Stimulated activated CD4-positive, alpha-beta T cell treated with anti-CD3 and anti-CD28 coated beads, Interleukin-4, amount 100 ng/mL, for 4 hours (primary cell): ENCODE data around the gene SLC25A42.

Experiments
- DNase-seq, 2 experiments: peaks; one replicate each; pipeline ENCODE4 v3.0.0-alpha.2; 2020

The SLC25A42 gene

DNA sequence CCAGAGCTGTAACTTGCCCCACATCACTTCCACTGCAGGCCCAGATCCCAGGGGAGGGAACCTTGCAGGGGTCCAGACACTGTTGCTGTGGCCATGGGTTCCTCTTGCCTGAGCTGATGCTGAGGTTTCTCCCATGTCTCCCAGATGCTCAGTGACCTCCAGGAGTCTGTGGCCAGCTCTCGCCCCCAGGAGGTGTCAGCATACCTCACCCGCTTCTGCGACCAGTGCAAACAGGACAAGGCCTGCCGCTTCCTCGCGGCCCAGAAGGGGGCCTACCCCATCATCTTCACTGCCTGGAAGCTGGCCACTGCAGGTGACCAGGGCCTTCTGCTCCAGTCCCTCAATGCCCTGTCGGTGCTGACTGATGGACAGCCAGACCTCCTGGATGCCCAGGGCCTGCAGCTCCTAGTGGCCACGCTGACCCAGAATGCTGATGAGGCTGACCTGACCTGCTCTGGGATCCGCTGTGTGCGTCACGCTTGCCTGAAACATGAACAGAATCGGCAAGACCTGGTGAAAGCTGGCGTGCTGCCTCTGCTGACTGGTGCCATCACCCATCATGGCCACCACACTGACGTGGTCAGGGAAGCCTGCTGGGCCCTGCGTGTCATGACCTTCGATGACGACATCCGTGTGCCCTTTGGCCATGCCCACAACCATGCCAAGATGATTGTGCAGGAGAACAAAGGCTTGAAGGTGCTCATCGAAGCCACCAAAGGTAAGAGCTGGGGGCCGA, 12.1 kb upstream of the SLC25A42 start:
- DNase-seq = no peak

DNA sequence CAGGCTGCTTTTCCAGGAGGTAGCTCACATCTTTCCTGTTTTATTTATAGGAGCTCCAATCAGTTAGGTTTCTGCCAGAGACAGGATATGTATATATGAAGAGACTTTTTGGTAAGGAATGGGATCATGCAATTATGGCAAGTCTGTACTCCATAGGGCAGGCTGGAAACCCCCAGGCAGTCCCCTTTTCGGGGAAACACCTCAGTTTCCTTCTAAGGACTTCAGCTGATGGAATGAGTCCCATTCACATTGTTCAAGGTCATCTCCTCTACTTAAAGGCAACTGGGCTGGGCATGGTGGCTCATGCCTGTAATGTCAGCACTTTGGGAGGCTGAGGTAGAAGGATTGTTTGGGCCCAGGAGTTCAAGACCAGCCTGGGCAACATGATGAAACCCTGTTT, 10.9 kb upstream of the SLC25A42 start:
- DNase-seq = no peak

DNA sequence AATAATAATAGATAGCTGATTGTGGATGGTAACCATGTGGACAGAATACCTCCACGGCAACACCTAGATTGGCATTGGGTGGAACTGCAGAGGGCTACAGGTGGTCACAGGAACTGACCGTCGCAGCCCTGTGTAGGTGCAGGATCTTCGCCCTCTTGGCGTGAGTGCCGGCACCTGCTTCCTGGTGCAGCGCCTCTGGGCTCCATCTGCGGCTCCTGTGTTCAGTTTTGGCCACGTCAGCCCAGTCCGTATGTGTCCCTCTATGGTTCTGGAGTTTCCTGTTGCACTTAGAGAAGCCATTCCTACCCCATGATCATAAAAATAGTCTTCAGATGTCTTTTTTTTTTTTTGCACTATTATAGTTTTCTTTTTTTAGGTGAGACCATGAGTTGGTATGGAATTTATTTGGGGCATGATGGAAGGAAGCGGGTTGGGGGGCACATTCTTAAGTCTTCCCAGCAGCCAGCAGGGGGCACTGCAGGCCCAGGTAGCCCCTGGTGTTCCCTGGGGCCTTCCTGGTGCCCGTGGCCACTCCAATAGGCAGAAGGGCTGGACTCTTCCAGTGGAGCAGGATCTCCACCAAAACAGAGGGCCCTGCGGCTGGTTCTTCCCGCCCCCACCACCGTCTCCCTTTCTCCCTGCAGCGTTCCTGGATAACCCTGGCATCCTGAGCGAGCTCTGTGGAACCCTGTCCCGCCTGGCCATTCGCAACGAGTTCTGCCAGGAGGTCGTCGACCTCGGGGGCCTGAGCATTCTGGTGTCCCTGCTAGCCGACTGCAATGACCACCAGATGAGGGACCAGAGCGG, 10.1 kb upstream of the SLC25A42 start:
- peak; percentile 34 to 52 for DNase-seq

DNA sequence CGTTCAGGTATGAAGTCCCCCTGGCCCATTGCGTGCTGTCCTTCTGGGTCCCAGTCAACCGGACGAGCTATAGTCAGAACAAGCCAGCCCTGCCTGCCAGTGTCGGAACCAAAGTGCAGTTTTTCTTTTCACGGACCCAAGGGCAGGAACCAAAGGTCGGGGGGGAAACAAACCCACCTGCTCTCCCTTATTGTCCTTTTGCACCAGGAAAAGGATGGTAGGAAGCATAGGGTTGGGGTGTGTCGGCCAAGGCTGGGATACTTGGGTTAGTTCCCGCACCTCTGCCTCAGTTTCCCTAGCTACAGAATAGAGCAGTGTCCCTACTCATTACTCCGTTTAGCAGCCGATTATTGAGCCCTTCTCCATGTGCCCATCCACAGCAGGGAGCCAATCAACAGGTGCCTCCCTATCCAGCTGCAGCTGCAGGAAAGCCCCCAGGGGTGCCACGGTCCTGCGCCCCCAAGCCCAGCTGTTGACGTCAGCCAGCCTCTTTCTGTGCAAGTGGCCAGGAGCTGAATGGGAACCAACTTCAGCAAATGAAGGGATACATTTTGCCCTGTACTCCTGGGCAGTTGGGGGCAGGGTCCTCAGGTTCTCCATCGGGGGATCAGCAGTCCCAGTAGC, 9.4 kb upstream of the SLC25A42 start:
- no peak for DNase-seq

DNA sequence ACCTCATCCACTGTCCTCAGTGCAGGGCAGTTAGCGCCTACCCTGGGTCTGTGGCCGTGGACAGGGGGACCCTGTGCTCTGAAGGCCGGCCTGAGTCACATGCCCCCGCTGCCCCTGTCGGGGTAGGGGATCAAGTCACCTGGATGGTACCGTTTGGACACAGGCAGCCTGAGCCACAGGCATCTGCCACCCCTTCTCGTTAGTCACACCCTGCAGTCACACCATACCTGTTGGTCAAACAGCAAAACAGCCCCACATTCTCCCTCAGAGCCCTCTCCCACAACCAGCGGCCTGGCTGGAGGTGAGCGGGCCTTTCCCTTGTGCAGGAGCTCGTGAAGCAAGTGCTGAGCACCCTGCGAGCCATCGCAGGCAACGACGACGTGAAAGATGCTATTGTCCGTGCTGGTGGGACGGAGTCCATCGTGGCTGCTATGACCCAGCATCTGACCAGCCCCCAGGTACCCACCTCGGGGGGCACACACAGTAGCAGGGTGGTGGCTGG, 8.8 kb upstream of the SLC25A42 start:
- no peak for DNase-seq

DNA sequence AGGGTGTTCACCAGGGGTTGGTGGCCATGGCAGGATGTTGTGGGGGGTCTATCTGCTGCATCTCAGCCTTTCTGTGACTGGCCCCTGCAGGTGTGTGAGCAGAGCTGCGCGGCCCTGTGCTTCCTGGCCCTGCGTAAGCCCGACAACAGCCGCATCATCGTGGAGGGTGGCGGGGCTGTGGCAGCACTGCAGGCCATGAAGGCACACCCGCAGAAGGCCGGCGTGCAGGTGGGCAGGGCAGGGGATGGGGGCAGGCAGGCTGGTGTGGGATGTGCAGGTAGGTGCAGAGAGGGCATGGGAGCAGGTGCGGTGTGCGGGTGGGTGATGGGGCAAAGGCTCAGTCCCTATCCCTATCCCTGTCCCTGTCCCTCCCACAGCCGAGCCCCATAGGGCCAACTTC, 8.1 kb upstream of the SLC25A42 start:
- DNase-seq = no peak

DNA sequence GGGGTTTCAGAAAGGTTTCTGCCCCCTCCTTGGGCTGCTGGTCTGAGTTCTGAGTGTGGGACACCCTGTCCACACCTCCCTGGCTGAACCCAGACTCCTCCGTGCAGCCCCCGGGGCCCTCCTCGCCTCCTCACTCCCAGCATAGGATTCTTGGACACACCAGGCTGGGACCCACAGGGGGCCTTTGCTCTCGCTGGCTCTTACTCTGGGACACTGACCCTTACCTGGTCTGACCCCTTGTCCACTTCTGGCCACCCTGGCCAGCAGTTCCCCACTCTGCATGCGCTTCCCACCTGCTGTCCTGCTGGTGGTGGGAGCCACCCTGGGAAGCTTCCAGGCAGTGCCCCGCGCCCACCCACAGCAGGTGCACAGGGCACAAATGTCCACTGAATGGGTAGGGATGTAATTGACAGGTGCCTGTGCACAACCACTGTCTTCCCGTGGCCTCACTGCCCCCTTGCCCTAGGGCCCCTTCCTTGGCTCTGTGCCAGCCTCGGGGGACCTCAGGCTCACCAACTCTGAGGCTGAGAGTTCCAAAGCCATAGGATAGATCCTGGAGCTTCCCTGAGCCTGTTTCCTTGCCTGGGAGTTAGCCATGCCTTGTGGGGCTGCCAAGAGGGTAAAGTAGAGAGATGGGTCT, 7.0 kb upstream of the SLC25A42 start:
- no peak for DNase-seq

DNA sequence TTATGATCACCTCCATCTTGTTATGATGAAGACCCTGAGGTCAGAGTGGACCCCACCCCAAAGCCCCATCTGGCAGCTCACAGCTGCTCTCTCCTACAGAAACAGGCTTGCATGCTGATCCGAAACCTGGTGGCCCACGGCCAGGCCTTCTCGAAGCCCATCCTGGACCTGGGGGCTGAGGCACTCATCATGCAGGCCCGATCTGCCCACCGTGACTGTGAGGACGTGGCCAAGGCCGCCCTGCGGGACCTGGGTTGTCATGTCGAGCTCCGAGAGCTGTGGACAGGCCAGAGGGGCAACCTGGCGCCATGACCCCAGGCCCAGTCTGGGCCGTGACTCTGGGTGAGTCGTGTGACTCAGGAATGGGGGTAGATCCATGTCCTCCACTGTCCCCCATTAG, 6.5 kb upstream of the SLC25A42 start:
- DNase-seq = no peak

DNA sequence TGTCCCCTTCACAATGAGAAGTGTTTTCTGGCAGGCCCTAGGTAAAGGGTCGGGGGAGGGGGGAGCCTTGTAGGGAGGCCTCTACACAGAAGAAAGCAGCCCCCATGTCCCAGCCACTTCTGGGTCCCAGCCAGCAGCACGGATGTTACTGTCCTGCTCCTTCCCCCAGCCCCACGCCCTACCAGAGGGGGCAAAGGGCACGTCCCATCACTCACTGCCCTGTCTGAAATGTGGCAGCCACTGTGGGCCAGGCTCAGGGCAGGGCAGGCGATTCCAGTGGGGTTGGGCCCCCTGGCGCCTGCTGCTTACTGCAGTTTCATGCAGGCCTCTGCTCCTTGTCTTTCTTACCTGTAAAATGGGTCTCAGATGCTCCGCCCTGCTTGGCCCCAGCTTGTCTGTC, 6.1 kb upstream of the SLC25A42 start:
- no peak for DNase-seq

DNA sequence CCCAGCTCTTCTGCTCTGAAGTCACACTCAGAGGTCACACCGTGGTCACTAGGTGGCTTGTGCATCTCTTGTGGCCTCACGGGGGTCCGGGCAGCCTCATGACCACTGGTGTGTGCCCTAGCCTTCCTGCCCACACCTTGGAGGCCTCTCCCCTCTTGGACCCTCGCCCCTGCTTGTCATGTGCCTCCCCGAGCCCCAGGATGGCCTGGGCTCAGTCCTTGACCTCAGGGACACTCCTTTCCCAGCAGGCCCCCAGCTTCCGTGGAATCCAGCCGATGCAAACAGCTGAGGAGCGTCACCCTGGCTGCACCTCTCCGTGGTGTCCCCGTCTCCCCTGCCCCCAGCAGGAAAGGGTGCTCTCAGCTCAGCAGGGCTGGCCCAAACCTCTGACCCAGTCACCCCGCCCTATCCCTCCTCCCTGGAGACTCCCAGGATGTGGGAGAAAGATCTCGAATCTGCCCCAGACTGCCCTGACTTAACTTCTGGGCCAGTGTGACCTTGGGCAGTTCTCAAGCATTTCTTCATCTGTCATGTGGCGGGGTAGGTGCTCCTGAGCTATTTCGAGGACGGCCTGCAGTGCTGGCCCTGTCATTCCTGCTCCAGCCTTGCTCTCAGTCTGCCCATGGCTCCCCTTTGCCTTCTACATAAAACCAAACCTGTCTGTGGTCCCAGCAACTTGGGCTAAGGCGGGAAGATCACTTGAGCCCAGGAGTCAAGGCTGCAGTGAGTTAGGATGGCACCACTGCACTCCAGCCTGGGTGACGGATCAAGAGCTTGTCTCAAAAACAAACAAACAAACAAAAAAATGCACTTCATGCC, 4.6 kb upstream of the SLC25A42 start:
- DNase-seq = no peak

DNA sequence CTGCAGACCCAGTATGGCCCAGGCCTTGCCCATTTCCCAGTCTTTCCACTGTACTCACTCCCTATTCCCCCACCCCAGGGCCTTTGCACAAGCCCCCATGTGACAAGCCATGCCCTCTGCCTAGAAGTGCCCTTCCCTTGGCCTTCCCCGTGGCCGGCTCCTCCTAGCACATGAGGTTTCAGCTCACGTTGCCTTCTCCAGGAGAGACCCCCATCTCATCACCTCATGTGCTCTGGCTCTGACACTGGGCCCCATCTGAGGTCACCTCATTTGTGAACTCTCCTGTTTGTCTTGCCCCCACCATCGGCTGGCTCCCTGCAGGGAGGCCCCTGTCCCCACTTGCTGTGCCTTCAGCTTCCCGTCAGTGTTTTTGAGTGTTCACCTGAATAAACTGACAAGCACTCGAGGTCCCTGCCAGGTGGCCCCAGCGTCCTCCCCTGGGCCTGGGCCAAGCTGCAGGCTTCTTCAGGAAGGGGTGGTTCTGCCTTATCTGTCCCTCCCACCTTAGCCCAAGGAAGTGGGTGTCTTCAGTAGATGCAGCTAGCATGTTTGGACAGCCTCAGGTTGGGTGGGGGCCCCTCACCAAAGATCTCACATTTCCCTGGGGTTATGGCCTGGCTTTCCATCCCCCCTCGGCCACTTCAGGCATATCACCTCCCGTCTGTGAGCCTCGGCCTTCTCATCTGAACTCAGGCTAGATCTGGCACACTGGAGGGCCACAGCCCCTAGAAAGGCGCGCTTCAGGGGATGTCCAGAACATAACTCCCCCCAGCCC, 3.8 kb upstream of the SLC25A42 start:
- DNase-seq = no peak

DNA sequence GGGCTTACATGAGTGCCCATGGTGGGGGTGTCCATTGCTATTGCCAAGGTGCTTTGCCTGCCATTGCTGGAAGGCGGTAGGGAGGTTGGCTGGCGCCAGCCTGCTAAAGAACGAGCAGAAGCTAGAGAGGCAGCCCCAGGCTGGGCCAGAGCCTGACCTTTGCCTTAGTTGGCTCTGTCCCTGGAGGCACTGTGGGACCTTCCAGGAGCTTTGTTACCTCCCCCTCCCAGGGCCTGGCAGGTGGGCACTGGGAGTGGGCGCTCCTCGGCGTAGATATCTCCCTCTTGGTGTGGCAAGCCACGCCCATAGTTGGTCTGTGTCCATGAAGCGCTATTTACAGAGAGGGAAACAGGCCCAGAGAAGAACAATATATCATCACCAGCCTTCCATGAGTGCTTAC, 2.3 kb upstream of the SLC25A42 start:
- DNase-seq = no peak

DNA sequence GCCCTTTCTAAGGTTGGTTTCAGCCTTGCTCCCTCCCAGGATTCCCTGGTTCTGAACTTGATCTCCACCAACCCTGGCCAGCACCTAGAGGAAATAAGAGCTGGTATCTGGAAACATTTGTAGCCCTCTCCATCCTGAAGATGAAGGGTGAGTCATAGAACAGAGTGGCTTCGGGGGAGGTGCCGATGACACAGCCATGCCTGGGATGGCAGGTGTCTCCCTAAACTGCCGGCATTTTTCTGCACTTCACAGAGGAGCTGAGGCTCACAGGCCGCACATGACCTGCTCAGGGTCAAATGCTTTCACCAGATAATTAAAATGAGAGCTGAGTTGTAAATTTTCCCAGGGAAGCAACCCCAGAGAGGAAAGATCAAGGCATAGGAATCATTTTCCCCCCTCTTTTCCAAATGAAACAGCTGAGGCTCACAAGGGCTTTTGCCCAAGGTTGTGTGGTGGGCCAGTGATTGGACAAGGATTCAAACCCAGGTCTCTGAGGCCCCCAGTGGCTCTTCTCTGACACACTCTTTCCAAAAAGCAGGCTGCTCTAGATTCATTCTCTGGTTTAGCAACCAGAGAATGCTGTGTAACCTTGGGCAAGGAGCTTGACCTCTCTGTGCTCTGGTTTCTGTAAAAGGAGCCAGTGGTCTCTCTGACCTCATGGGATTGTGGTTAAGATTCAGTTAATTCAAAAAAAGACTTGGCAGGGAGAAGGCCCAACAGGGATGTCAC, 1.2 kb upstream of the SLC25A42 start:
- DNase-seq = peak in 1 of 2 experiments; percentile 16

DNA sequence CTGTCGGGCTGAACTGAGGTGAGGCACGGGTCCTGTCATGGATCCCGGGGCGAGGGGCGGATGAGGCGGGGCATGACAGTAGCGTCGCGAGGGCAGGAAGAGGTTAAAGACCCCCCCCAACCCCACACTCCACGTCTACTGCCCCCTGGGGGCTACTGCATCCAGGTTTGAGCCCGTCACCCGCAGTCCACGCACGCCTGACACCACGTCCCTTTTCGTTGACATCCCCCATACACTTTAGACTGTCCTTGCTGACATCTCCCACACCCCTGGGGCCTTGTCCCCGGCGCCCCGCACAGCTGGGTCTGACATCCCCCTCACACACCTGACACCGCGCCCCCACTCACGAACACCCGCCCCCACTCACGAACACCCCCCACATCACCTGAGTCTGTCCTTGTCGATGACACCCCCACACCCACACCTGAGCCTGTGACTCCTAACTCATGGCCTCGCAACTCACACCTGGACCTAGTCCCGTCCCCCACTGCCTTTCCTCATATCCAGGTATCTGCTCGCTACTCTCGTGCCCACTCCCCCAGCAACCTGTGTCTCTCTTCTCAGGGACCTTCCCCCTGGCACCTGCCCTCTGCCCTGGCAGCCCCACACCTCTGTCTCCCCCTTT, 416 bp downstream of the SLC25A42 start:
- DNase-seq = no peak

DNA sequence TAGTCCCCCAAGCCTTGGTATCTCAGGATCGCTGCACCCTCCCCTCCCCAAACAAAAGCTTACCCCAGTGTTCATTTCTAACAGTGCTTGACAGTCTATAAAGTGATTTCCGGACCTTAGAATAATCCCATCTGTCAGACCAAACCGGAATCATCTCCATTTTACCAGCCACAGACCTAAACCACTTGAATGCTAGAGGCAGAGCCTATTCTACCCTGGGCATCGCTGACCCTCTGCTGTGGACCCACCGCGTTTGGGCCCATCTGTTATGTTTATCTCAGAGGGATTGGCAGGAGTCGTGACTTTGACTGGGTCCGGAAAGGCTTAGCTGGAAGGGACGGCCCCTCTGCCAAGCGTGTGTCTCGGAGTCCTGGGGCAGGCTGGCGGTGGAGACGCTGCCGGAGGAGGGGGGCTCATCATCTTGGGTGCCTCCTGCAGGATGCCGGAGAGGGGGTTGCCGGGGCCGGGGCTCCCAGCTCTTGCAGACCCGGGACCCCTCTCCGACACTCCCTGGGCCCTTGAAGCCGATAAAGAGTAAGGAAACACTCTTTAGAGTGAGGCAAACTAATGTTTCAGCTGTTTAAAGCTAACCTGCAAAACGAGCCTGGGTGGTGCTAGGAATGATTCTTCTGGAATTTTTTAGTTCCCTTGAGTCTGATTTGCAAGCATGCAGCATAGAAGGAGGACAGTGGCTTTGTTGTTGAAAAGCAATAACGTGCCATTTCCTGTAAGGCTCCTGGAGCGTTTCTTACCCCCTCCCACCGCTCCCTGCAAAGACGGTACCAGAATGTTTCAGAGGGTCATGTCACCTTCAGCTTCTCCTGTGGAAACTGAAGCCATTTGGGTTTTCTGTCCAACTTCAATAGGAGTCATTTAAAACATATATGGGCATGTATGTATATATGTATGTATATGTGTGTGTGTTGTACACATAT, 1.3 kb downstream of the SLC25A42 start:
- DNase-seq = peak in 1 of 2 experiments; percentile 26

DNA sequence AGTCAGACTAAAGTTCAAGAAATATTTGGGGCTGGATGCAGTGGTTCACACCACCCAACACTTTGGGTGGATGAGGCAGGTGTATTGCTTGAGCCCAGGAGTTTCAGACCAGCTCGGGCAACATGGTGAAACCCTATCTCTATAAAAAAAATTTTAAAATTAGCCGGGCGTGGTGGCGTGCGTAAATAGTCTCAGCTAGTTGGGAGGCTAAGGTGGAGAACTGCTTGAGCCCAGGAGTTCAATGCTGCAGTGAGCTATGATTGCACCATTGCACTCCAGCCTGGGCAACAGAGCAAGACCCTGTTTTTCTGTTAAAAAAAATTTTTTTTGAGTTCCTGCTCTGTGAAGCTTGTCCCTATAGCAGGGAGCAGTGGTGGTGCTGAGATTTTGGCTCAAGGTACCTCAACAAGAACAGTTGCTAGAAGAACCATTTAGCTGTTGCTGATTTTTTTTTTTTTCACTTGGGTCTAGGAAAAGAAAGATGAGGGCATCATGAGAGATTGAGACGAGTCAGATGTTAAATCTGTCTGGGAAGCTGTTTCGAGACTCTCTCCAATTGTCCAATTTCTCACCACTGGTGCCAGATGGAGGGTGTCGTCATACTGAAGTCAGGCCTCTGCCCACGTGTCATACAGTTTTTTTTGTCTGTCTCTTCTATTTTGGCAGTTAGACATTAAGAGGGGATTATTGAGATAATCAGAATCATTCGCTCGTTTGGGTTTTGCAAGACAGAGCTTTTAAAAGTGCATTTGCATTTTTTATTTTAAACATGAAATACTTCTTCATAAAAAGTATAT, 3.7 kb downstream of the SLC25A42 start:
- DNase-seq = no peak

DNA sequence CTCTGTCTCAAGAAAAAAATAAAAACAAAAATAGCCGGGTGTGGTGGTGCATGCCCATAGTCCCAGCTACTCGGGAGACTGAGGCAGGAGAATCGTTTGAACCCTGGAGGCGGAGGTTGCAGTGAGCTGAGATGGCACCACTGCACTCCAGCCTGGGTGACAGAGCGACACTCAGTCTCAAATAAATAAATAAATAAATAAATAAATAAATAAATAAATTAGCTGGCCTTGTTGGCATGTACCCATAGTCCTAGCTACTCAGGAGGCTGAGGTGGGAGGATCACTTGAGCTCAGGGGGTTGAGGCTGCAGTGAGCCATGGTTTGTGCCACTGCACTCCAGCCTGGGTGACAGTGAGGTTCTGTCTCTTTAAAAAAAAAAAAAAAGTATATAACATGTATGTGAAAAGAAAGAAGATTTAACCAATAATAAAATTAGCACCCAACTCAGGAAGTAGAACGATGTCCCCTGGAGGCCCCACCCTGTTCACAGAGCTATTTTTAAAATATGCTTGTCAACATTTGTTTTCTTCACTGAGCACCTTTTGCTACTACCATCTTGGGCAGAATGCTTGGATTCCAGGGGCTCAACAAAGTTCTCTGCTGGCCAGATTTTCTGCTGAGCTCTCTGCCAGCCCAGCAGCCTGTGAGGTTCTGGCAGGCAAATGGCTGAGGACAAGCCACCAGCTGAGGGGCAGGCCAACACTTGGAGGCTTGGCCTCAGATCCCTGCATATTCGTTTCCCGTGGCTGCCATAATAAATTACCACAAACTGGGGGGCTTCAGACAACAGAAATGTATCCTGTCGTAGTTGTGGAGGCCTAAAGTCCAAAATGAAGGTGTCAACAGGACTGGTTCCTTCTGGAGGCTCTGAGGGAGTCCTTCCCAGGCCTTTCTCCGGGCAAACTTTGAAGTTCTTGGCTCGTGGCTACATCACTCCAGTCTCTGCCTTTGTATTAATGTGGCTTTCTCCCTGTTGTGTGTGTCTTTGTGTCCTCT, 5.2 kb downstream of the SLC25A42 start:
- DNase-seq = no peak
